Neutrophil (primary cell): Measurements from ENCODE around the gene SP4.
"Not testable (repeated sequence)": the region's sequence is repeated elsewhere in the genome, so short reads cannot be mapped to it uniquely, and the experiment has no call there.

Experiments used
- H3K27ac ChIP-seq: fragments of 200-600 bp; sonication (generic); 2 replicates; pipeline ENCODE4 v1.5.1; 2016; ENCODE audit warnings: mild to moderate bottlenecking, moderate library complexity
- H3K27me3 ChIP-seq: fragments of 200-600 bp; sonication (generic); 2 replicates; pipeline ENCODE4 v1.6.0; 2016; ENCODE audit warnings: mild to moderate bottlenecking
- H3K36me3 ChIP-seq: fragments of 200-600 bp; sonication (generic); 2 replicates; pipeline ENCODE4 v1.5.1; 2017
- H3K4me1 ChIP-seq, 2 experiments: fragments of 200-600 bp in 1 of 2; sonication (generic) in 1 of 2; 1 replicate in 1 of 2; 2 replicates in 1 of 2; pipeline versions ENCODE4 v1.5.1 to v1.6.1; 2013 to 2016; ENCODE audit warnings: low read depth in 1 of 2, low read length in 1 of 2, mild to moderate bottlenecking in 1 of 2, moderate library complexity in 1 of 2; ENCODE audit not compliant: control insufficient read depth in 1 of 2, insufficient read depth in 1 of 2
- H3K4me3 ChIP-seq, 2 experiments: fragments of 200-600 bp in 1 of 2; sonication (generic) in 1 of 2; 1 replicate in 1 of 2; 2 replicates in 1 of 2; pipeline ENCODE4 v1.5.1; 2013 to 2016; ENCODE audit warnings: low read depth in 1 of 2, low read length in 1 of 2, mild to moderate bottlenecking in 1 of 2, moderate library complexity in 1 of 2
- H3K9me3 ChIP-seq: fragments of 200-600 bp; sonication (generic); 2 replicates; pipeline ENCODE4 v1.5.1; 2016
- CTCF ChIP-seq: fragments of 200-600 bp; sonication (generic); IDR thresholded peaks from 2 replicates; pipeline ENCODE4 v1.5.1; 2016; ENCODE audit warnings: antibody characterized with exemption

Gene SP4

DNA sequence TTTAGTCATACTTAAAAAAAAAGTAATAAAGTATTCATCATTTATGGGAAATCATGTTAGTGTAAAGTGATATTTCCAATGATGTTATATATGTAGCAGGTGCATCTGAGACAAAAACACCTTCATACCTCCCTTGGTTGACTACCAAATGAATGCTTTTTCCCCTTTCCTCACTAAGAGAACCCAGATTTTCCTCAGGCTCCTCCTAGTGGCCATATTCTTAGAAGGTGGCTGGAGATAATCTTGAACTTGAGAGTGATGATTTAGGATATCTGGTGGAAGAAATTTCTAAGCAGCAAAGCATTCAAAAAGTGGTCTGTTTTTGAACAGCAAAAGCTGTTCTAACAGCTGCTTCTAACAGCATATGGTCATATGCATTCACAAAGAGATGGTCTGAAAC is 98.1 kb downstream of the SP4 start:
- H3K4me1 ChIP-seq: no peaks in the 10 kb centered on the region
- no peak for TF ChIP-seq CTCF
- H3K4me3 ChIP-seq: no peak overlapping the region
- H3K36me3 ChIP-seq: no peaks in the 10 kb centered on the region
- H3K27ac ChIP-seq: no peak overlapping the region
- H3K9me3 ChIP-seq: no peaks in the 10 kb centered on the region
- peaks cover 4% of the 10 kb centered on the region for H3K27me3 ChIP-seq

GRCh38 chr7:21526448-21526847 is 98.6 kb downstream of the SP4 start:
- Histone ChIP-seq H3K36me3 (no peaks in the 10 kb centered on the region), H3K27me3 (peaks cover 4% of the 10 kb centered on the region), H3K9me3 (no peaks in the 10 kb centered on the region), H3K4me1 (no peaks in the 10 kb centered on the region), H3K27ac (no peak overlapping the region), H3K4me3 (no peak overlapping the region)
- TF ChIP-seq CTCF: no peak

- not testable (repeated sequence) for H3K4me3 ChIP-seq, H3K27me3 ChIP-seq, H3K4me1 ChIP-seq, H3K27ac ChIP-seq, H3K9me3 ChIP-seq, H3K36me3 ChIP-seq
Measured at GRCh38 chr7:21532485-21532884, 104.6 kb downstream of the SP4 start.

DNA sequence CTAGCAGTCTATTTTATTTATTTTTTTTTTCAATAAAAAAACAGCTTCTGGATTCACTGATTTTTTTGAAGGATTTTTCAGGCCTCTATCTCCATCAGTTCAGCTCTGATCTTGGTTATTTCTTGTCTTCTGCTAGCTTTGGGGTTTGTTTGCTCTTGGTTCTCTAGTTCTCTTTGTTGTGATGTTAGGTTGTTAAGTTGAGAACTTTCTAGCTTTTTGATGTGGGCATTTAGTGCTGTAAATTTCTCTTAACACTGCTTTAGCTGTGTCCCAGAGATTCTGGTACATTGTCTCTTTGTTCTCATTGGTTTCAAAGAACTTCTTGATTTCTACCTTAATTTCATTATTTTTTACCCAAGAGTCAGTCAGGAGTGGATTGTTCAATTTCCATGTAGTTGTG is 105.8 kb downstream of the SP4 start:
- not testable (repeated sequence) for H3K4me3 ChIP-seq, H3K27ac ChIP-seq, H3K36me3 ChIP-seq, H3K4me1 ChIP-seq, H3K9me3 ChIP-seq, H3K27me3 ChIP-seq

DNA sequence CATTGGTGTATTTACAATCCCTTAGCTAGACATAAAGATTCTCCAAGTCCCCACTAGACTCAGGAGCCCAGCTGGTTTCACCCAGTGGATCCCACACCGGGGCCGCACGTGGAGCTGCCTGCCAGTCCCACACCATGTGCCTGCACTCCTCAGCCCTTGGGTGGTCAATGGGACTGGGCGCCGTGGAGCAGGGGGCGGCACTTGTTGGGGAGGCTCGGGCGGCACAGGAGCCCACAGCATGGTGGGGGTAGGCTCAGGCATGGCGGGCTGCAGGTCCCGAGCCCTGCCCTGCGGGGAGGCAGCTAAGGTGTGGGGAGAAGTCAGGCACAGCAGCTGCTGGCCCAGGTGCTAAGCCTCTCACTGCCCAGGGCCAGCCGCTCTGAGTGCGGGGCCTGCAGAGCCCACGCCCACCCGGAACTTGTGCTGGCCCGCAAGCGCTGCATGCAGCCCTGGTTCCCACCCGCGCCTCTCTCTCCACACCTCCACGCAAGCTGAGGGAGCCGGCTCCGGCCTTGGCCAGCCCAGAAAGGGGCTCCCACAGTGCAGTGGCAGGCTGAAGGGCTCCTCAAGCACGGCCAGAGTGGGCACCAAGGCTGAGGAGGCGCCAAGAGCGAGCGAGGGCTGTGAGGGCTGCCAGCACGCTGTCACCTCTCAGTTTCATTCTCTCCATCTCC is 108.7 kb downstream of the SP4 start:
- not testable (repeated sequence) for H3K4me1 ChIP-seq, H3K9me3 ChIP-seq, H3K36me3 ChIP-seq, H3K27ac ChIP-seq, H3K4me3 ChIP-seq
- H3K27me3 ChIP-seq: peaks cover 27% of the 10 kb centered on the region

DNA sequence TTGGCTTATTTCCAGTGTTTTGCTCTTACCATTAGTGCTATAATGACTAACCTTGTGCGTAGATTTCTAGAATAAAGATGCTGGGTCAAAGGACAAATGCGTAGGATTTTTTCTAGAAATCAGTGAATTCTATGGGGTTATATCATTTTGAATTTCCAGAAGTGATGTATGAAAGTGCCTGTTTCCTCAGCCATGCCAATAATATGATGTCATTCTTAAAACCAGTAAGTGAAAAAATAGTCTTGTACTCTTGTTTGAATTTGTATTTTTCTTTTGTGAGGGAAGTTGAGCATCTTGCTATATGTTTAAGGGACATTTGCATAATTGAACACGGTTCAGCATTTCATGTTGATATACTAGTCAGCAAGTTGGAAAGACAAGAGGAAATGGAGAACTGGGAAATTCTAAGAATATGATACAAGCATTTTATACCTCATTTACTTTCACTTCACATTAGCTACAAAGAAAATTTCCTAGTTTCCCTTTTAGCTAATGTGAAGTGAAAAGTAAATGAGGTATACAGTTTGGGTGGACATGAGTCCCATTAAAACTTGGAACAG is 111.1 kb downstream of the SP4 start:
- no peaks in the 10 kb centered on the region for H3K9me3 ChIP-seq
- peaks cover 8 to 11% of the 10 kb centered on the region in 2 experiments for H3K4me1 ChIP-seq
- no peak overlapping the region for H3K27ac ChIP-seq
- no peak overlapping the region for H3K4me3 ChIP-seq
- no peak for TF ChIP-seq CTCF
- H3K36me3 ChIP-seq: no peaks in the 10 kb centered on the region
- peaks cover 51% of the 10 kb centered on the region for H3K27me3 ChIP-seq

DNA sequence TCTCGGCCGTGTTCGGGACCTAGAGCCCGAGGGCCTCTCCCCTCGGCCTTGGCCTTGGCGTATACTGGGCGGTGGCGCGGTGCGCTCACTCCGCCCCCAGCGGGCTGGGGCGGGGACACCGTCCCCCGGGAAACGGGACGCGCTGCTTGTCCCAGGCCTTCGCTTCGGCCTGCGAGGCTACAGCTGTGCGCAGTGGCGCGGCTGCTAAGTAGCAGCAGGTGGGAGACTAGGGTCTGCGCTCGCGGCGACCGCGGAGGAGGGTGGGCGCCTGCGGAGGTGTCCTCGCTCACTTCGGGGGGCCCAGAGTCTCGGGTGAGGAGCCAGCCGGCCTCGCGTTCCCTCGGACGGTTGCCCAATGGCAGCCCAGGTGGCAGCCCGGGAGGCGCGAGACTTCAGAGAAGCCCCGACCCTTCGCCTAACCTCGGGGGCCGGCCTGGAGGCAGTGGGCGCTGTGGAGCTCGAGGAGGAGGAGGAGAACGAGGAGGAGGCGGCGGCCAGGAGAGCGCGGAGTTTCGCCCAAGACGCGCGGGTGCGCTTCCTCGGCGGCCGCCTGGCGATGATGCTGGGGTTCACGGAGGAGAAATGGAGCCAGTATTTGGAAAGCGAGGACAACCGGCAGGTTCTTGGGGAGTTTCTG is 115.1 kb downstream of the SP4 start, which contains the start of gene DNAH11:
TSS of gene DNAH11 (plus strand) at position 149 of the 637 bp plus-strand sequence. CDS start at position 356, 207 bp downstream.
- no peaks in the 10 kb centered on the region for H3K9me3 ChIP-seq
- no peak within 1 kb of the TSS for H3K27ac ChIP-seq
- H3K36me3 ChIP-seq: no peaks in the 10 kb centered on the region
- peaks cover 8 to 11% of the 10 kb centered on the region in 2 experiments for H3K4me1 ChIP-seq
- H3K27me3 ChIP-seq: peaks cover 87% of the 10 kb centered on the region
- no peak for TF ChIP-seq CTCF
- peak within 1 kb of the TSS in 1 of 2 experiments; percentile 5 for H3K4me3 ChIP-seq
